Activated CD4-positive, alpha-beta memory T cell treated with anti-CD3 and anti-CD28 coated beads for 36 hours (primary cell): ENCODE measurements around the gene B4GALNT4. TPM values are rescaled to one million over a fixed set of nuclear protein-coding genes. Genes with fewer than 3 reads are reported as not detected.

Experiments
- CTCF ChIA-PET: fragments of 350-600 bp; sonication (Branson Sonifier 250); formaldehyde crosslinking; loops from one replicate; lab custom pipeline; 2021; ENCODE audit warnings: antibody characterized with exemption, inconsistent platforms; lab: Charles Lee
- POLR2A ChIA-PET: fragments of 350-600 bp; sonication (Branson Sonifier 250); formaldehyde crosslinking; loops from one replicate; lab custom pipeline; 2021; ENCODE audit warnings: antibody characterized with exemption; lab: Charles Lee
- DNase-seq: peaks from one replicate; pipeline ENCODE4 v3.0.0-alpha.2; 2020
- H3K27ac Mint-ChIP-seq: one replicate; pipeline ENCODE4 v1.8.0; 2021; ENCODE audit warnings: mixed read lengths
- H3K27me3 Mint-ChIP-seq: one replicate; pipeline ENCODE4 v1.8.0; 2021; ENCODE audit warnings: mixed read lengths
- H3K36me3 Mint-ChIP-seq: one replicate; pipeline ENCODE4 v1.8.0; 2021; ENCODE audit warnings: mixed read lengths
- H3K4me1 Mint-ChIP-seq: one replicate; pipeline ENCODE4 v1.8.0; 2021; ENCODE audit warnings: low read depth, mixed read lengths
- H3K4me3 Mint-ChIP-seq: one replicate; pipeline ENCODE4 v1.8.0; 2021; ENCODE audit warnings: mild to moderate bottlenecking, mixed read lengths
- H3K9me3 Mint-ChIP-seq: one replicate; pipeline ENCODE4 v1.8.0; 2021; ENCODE audit warnings: mixed read lengths
- intact Hi-C: fragments of 100-400 bp; cut with micrococcal nuclease; formaldehyde crosslinking; loops from one replicate; pipeline ENCODE4 v1.15.1; 2023
- total RNA-seq, 2 experiments: library from RNA; stranded (reverse); gene quantifications; one replicate each; pipeline ENCODE4 v1.2.3, GENCODE V29; 2021

Gene B4GALNT4
- total RNA-seq, 2 experiments from 2014 or later, result 2.1 to 4.0 TPM

GRCh38 chr11:373716-374551, 4.6 kb downstream of the B4GALNT4 start:
- no peak for DNase-seq
- Mint-ChIP-seq H3K36me3 (no peaks in the 10 kb centered on the region), H3K9me3 (no peaks in the 10 kb centered on the region), H3K27me3 (peaks cover 13% of the 10 kb centered on the region), H3K4me3 (no peak overlapping the region), H3K27ac (no peak overlapping the region), H3K4me1 (peaks cover 5% of the 10 kb centered on the region)
- intact Hi-C loops, result no loop called here
- ChIA-PET CTCF (no interaction called here), POLR2A (no interaction called here)

GRCh38 chr11:375065-376025, 6.0 kb downstream of the B4GALNT4 start:
- ChIA-PET POLR2A (no interaction called here), CTCF (no interaction called here)
- peaks cover under 1% of the 10 kb centered on the region for H3K4me1 Mint-ChIP-seq
- no peaks in the 10 kb centered on the region for H3K9me3 Mint-ChIP-seq
- DNase-seq, result no peak
- H3K27me3 Mint-ChIP-seq, result peaks cover 9% of the 10 kb centered on the region
- intact Hi-C loops, result no loop called here
- H3K4me3 Mint-ChIP-seq, result no peak overlapping the region
- H3K36me3 Mint-ChIP-seq, result no peaks in the 10 kb centered on the region
- H3K27ac Mint-ChIP-seq, result no peak overlapping the region

- no peak for DNase-seq
- intact Hi-C loops, result no loop called here
- Mint-ChIP-seq H3K4me1 (no peaks in the 10 kb centered on the region), H3K27me3 (peaks cover under 1% of the 10 kb centered on the region), H3K9me3 (no peaks in the 10 kb centered on the region), H3K36me3 (no peaks in the 10 kb centered on the region), H3K4me3 (no peak overlapping the region), H3K27ac (no peak overlapping the region)
- ChIA-PET CTCF (no interaction called here), POLR2A (no interaction called here)
These were observed 7.4 kb downstream of the B4GALNT4 start for GRCh38 chr11:376531-377173.

- no peak overlapping the region for H3K4me3 Mint-ChIP-seq
- ChIA-PET POLR2A (no interaction called here), CTCF (no interaction called here)
- H3K27ac Mint-ChIP-seq, result no peak overlapping the region
- no peaks in the 10 kb centered on the region for H3K9me3 Mint-ChIP-seq
- peaks cover 4% of the 10 kb centered on the region for H3K27me3 Mint-ChIP-seq
- no peak for DNase-seq
- intact Hi-C loops, result no loop called here
- no peaks in the 10 kb centered on the region for H3K4me1 Mint-ChIP-seq
- H3K36me3 Mint-ChIP-seq, result no peaks in the 10 kb centered on the region
These were observed 8.0 kb downstream of the B4GALNT4 start for GRCh38 chr11:377174-377865.

- no peaks in the 10 kb centered on the region for H3K9me3 Mint-ChIP-seq
- no peaks in the 10 kb centered on the region for H3K36me3 Mint-ChIP-seq
- ChIA-PET CTCF (interaction anchor here (0.8 kb wide), 1 partner anchor 15 kb away, joined by 5 read pairs; no protein-coding TSS in a partner anchor), POLR2A (no interaction called here)
- no peak for DNase-seq
- intact Hi-C loops, result no loop called here
- H3K27ac Mint-ChIP-seq, result no peak overlapping the region
- H3K4me1 Mint-ChIP-seq, result no peaks in the 10 kb centered on the region
- peaks cover 4% of the 10 kb centered on the region for H3K27me3 Mint-ChIP-seq
- H3K4me3 Mint-ChIP-seq, result no peak overlapping the region
These were observed 8.7 kb downstream of the B4GALNT4 start for GRCh38 chr11:377883-378500.

- intact Hi-C loops, result no loop called here
- DNase-seq, result no peak
- no peaks in the 10 kb centered on the region for H3K9me3 Mint-ChIP-seq
- peaks cover 7% of the 10 kb centered on the region for H3K27me3 Mint-ChIP-seq
- H3K27ac Mint-ChIP-seq, result no peak overlapping the region
- no peak overlapping the region for H3K4me3 Mint-ChIP-seq
- no peaks in the 10 kb centered on the region for H3K4me1 Mint-ChIP-seq
- H3K36me3 Mint-ChIP-seq, result no peaks in the 10 kb centered on the region
- ChIA-PET POLR2A (no interaction called here), CTCF (no interaction called here)
These were observed 10.2 kb downstream of the B4GALNT4 start for GRCh38 chr11:379205-380094.

GRCh38 chr11:380095-380480, 10.8 kb downstream of the B4GALNT4 start:
- Mint-ChIP-seq H3K4me1 (no peaks in the 10 kb centered on the region), H3K4me3 (no peak overlapping the region), H3K9me3 (no peaks in the 10 kb centered on the region), H3K27ac (no peak overlapping the region), H3K27me3 (peaks cover 7% of the 10 kb centered on the region), H3K36me3 (no peaks in the 10 kb centered on the region)
- no peak for DNase-seq
- ChIA-PET POLR2A (no interaction called here), CTCF (no interaction called here)
- intact Hi-C loops, result no loop called here

GRCh38 chr11:380491-380890, 11.2 kb downstream of the B4GALNT4 start:
- ChIA-PET CTCF (no interaction called here), POLR2A (no interaction called here)
- H3K9me3 Mint-ChIP-seq, result no peaks in the 10 kb centered on the region
- no peak overlapping the region for H3K27ac Mint-ChIP-seq
- intact Hi-C loops, result no loop called here
- H3K27me3 Mint-ChIP-seq, result peaks cover 7% of the 10 kb centered on the region
- no peak for DNase-seq
- H3K4me3 Mint-ChIP-seq, result no peak overlapping the region
- no peaks in the 10 kb centered on the region for H3K36me3 Mint-ChIP-seq
- H3K4me1 Mint-ChIP-seq, result no peaks in the 10 kb centered on the region

- peaks cover 7% of the 10 kb centered on the region for H3K27me3 Mint-ChIP-seq
- H3K4me1 Mint-ChIP-seq, result no peaks in the 10 kb centered on the region
- H3K36me3 Mint-ChIP-seq, result no peaks in the 10 kb centered on the region
- ChIA-PET POLR2A (no interaction called here), CTCF (no interaction called here)
- H3K27ac Mint-ChIP-seq, result no peak overlapping the region
- no peak for DNase-seq
- H3K9me3 Mint-ChIP-seq, result no peaks in the 10 kb centered on the region
- intact Hi-C loops, result no loop called here
- no peak overlapping the region for H3K4me3 Mint-ChIP-seq
These were observed 11.7 kb downstream of the B4GALNT4 start for GRCh38 chr11:380996-381395.

- CTCF ChIA-PET, result no interaction called here
These were observed 12.3 kb downstream of the B4GALNT4 start for GRCh38 chr11:381501-382072.

More at GRCh38 chr11:381501-382072, 12.3 kb downstream of the B4GALNT4 start:
- no peak for DNase-seq
- Mint-ChIP-seq H3K27ac (no peak overlapping the region), H3K9me3 (peaks cover 2% of the 10 kb centered on the region), H3K4me3 (no peak overlapping the region), H3K4me1 (no peaks in the 10 kb centered on the region), H3K36me3 (no peaks in the 10 kb centered on the region), H3K27me3 (peaks cover 7% of the 10 kb centered on the region)
- intact Hi-C loops, result no loop called here
- POLR2A ChIA-PET, result no interaction called here
